Glutamatergic neuron (in vitro differentiated cells): Measurements from ENCODE around the gene CLEC18B. TPM values are rescaled to one million over a fixed set of nuclear protein-coding genes. Genes with fewer than 3 reads are reported as not detected.
"Not testable (repeated sequence)": the region's sequence is repeated elsewhere in the genome, so short reads cannot be mapped to it uniquely, and the experiment has no call there.

Source experiments
- DNase-seq: peaks from one replicate; pipeline ENCODE4 v3.0.0; 2022
- H3K27ac Mint-ChIP-seq: one replicate; pipeline ENCODE4 v1.8.0; 2020; ENCODE audit warnings: mild to moderate bottlenecking, mixed read lengths, inconsistent platforms; ENCODE audit not compliant: unreplicated experiment
- H3K27me3 Mint-ChIP-seq: one replicate; pipeline ENCODE4 v1.8.0; 2020; ENCODE audit warnings: mild to moderate bottlenecking, moderate library complexity, mixed read lengths, inconsistent platforms; ENCODE audit not compliant: unreplicated experiment
- H3K36me3 Mint-ChIP-seq: one replicate; pipeline ENCODE4 v1.8.0; 2020; ENCODE audit warnings: mild to moderate bottlenecking, mixed read lengths, inconsistent platforms; ENCODE audit not compliant: unreplicated experiment
- H3K4me1 Mint-ChIP-seq: one replicate; pipeline ENCODE4 v1.8.0; 2020; ENCODE audit warnings: mild to moderate bottlenecking, low read depth, mixed read lengths, inconsistent platforms; ENCODE audit not compliant: unreplicated experiment
- H3K4me3 Mint-ChIP-seq: one replicate; pipeline ENCODE4 v1.8.0; 2020; ENCODE audit warnings: mild to moderate bottlenecking, mixed read lengths, inconsistent platforms; ENCODE audit not compliant: unreplicated experiment
- H3K9me3 Mint-ChIP-seq: one replicate; pipeline ENCODE4 v1.8.0; 2020; ENCODE audit warnings: mild to moderate bottlenecking, moderate library complexity, mixed read lengths, inconsistent platforms; ENCODE audit not compliant: unreplicated experiment
- total RNA-seq: library from RNA; stranded (reverse); fragmentation: NEBNext Ultra II Directional; extraction: Animal tissue kit (Norgen Biotek cat#: 25700); gene quantifications from one replicate; pipeline ENCODE4 v1.2.1, GENCODE V29; 2021; ENCODE audit not compliant: unreplicated experiment

CLEC18B gene
- total RNA-seq, 1 donor from 2014 or later: 1.6 TPM

GRCh38 chr16:74361646-74362610 is 59.4 kb downstream of the CLEC18B start:
- DNase-seq, H3K36me3 Mint-ChIP-seq, H3K9me3 Mint-ChIP-seq, H3K27me3 Mint-ChIP-seq, H3K4me1 Mint-ChIP-seq, H3K4me3 Mint-ChIP-seq, H3K27ac Mint-ChIP-seq: not testable (repeated sequence)

Other genes with a start within 250 kb of the CLEC18B start
- gene PSMD7, start 124.7 kb downstream of the CLEC18B start, total RNA-seq: 95.0 TPM
- gene NPIPB15, start 45.2 kb downstream of the CLEC18B start, total RNA-seq: 6.9 TPM
- gene GLG1, start 185.6 kb upstream of the CLEC18B start, total RNA-seq: 143 TPM
- 30.5 TPM for gene RFWD3, start 245.4 kb upstream of the CLEC18B start, total RNA-seq